SK-N-SH (cell line): ENCODE results near the gene GTPBP4. TPM values are rescaled to one million over a fixed set of nuclear protein-coding genes. Genes with fewer than 3 reads are reported as not detected.

Experiments
- CTCF ChIA-PET: fragments of 300-600, 350-600 bp; formaldehyde crosslinking; extraction: SDS; loops from one replicate; lab custom pipeline; 2021; lab: Yijun Ruan, JAX
- POLR2A ChIA-PET: fragments of 350-600 bp; sonication (Branson Sonifier 250); formaldehyde crosslinking; extraction: SDS; loops from one replicate; lab custom pipeline; 2020; ENCODE audit warnings: antibody characterized with exemption, inconsistent platforms; lab: Yijun Ruan, JAX
- DNase-seq: peaks from one replicate; pipeline ENCODE4 v3.0.0; 2012
- H2AFZ ChIP-seq: fragments of 200-600 bp; sonication (generic); 2 replicates; pipeline ENCODE4 v1.8.1; 2016; ENCODE audit warnings: antibody characterized with exemption, mild to moderate bottlenecking, low read depth
- H3F3A ChIP-seq: fragments of 200-600 bp; sonication (generic); replicated peaks from 2 replicates; pipeline ENCODE3; 2016; ENCODE audit warnings: antibody characterized with exemption, mild to moderate bottlenecking; ENCODE audit not compliant: insufficient read depth
- H3K27ac ChIP-seq, 2 experiments: fragments of 200-500 bp in 1 of 2; fragments of 200-600 bp in 1 of 2; sonication (Bioruptor generic) in 1 of 2; sonication (generic), shearing (Covaris generic) in 1 of 2; 2 replicates each; pipeline versions ENCODE4 v1.5.1 to v1.6.1; 2014 to 2016; ENCODE audit warnings: low read depth in 2 of 2, inconsistent platforms in 1 of 2, low read length in 1 of 2, mild to moderate bottlenecking in 1 of 2, mixed read lengths in 1 of 2
- H3K27me3 ChIP-seq: fragments of 200-600 bp; sonication (generic), shearing (Covaris generic); 2 replicates; pipeline ENCODE4 v1.6.1; 2016; ENCODE audit warnings: mixed run types; ENCODE audit not compliant: insufficient read depth
- H3K36me3 ChIP-seq, 2 experiments: fragments of 200-500 bp in 1 of 2; fragments of 200-600 bp in 1 of 2; sonication (Bioruptor generic) in 1 of 2; sonication (generic) in 1 of 2; replicated peaks in 1 of 2; 2 replicates each; pipeline versions ENCODE3 to v1.5.1; 2014 to 2016; ENCODE audit warnings: low read length in 1 of 2, mild to moderate bottlenecking in 1 of 2; ENCODE audit not compliant: insufficient read depth in 2 of 2, control insufficient read depth in 1 of 2
- H3K4me1 ChIP-seq, 2 experiments: fragments of 200-500 bp in 1 of 2; fragments of 200-600 bp in 1 of 2; sonication (Bioruptor generic) in 1 of 2; sonication (generic), shearing (Covaris generic) in 1 of 2; 2 replicates each; pipeline versions ENCODE4 v1.5.1 to v1.6.1; 2014 to 2016; ENCODE audit warnings: low read depth in 1 of 2, low read length in 1 of 2, mixed run types in 1 of 2; ENCODE audit not compliant: insufficient read depth in 2 of 2, control insufficient read depth in 1 of 2
- H3K4me2 ChIP-seq: fragments of 200-600 bp; sonication (generic), shearing (Covaris generic); 2 replicates; pipeline ENCODE4 v1.6.1; 2017; ENCODE audit warnings: mixed run types
- H3K4me3 ChIP-seq, 2 experiments: fragments of 200-500 bp in 1 of 2; fragments of 200-600 bp in 1 of 2; sonication (Bioruptor generic) in 1 of 2; sonication (generic), shearing (Covaris generic) in 1 of 2; 2 replicates each; pipeline versions ENCODE4 v1.5.1 to v1.8.1; 2014 to 2016; ENCODE audit warnings: low read depth in 2 of 2, inconsistent platforms in 1 of 2, low read length in 1 of 2, mild to moderate bottlenecking in 1 of 2, mixed read lengths in 1 of 2, moderate library complexity in 1 of 2
- H3K79me2 ChIP-seq: fragments of 200-600 bp; sonication (generic); 2 replicates; pipeline ENCODE4 v1.8.1; 2017; ENCODE audit warnings: mild to moderate bottlenecking; ENCODE audit not compliant: insufficient read depth
- H3K9ac ChIP-seq: fragments of 200-600 bp; sonication (generic); 2 replicates; pipeline ENCODE4 v1.6.1; 2017; ENCODE audit warnings: mixed run types
- H3K9me2 ChIP-seq: fragments of 200-600 bp; sonication (generic); 2 replicates; pipeline ENCODE4 v1.6.1; 2017; ENCODE audit warnings: mixed run types
- H3K9me3 ChIP-seq: fragments of 200-600 bp; sonication (generic); 2 replicates; pipeline ENCODE4 v1.6.1; 2017; ENCODE audit warnings: mixed run types, mild to moderate bottlenecking, moderate library complexity
- H4K20me1 ChIP-seq: fragments of 200-600 bp; sonication (generic); 2 replicates; pipeline ENCODE4 v1.6.1; 2017; ENCODE audit warnings: mild to moderate bottlenecking, mixed run types; ENCODE audit not compliant: insufficient read depth
- GABPA ChIP-seq: IDR thresholded peaks from 2 replicates; pipeline ENCODE4 v1.4.0; 2012; ENCODE audit warnings: low read depth, mild to moderate bottlenecking
- MEF2A ChIP-seq: IDR thresholded peaks from 2 replicates; pipeline ENCODE4 v1.4.0; 2012; ENCODE audit warnings: low read depth, borderline replicate concordance
- MXI1 ChIP-seq: IDR thresholded peaks from 2 replicates; pipeline ENCODE4 v1.6.1; 2012; ENCODE audit warnings: mild to moderate bottlenecking, low read depth, low read length, improper control_type of control experiment
- NRF1 ChIP-seq: IDR thresholded peaks from 2 replicates; pipeline ENCODE4 v1.6.1; 2012; ENCODE audit warnings: low read depth, mild to moderate bottlenecking, low read length
- POLR2AphosphoS5 ChIP-seq: IDR thresholded peaks from 2 replicates; pipeline ENCODE4 v1.6.1; 2012; ENCODE audit warnings: low read depth, low read length
- RXRA ChIP-seq: IDR thresholded peaks from 2 replicates; pipeline ENCODE4 v1.4.0; 2012; ENCODE audit warnings: low read depth, mild to moderate bottlenecking, borderline replicate concordance
- SIN3A ChIP-seq: IDR thresholded peaks from 2 replicates; pipeline ENCODE4 v1.6.1; 2012; ENCODE audit warnings: low read depth, mild to moderate bottlenecking, low read length, moderate library complexity, borderline replicate concordance
- TAF1 ChIP-seq: IDR thresholded peaks from 2 replicates; pipeline ENCODE4 v1.6.1; 2012; ENCODE audit warnings: low read depth, mild to moderate bottlenecking, low read length, moderate library complexity, borderline replicate concordance
- YY1 ChIP-seq: IDR thresholded peaks from 2 replicates; pipeline ENCODE4 v1.4.0; 2012; ENCODE audit warnings: low read depth, mild to moderate bottlenecking
- WGBS: methylation state at CpG from one replicate; pipeline ENCODE4 v1.1.6; 2017; ENCODE audit warnings: low lambda C conversion rate; 5-methylcytosine and 5-hydroxymethylcytosine counted together
- polyA plus RNA-seq, 3 experiments: library from polyadenylated mRNA; depleted of rRNA; stranded (reverse); fragments of >200 nt; gene quantifications; 2 replicates each; pipeline ENCODE4 v1.2.3, GENCODE V29; 2012
- TF ChIP-seq, protein P1 (sequence below): IDR thresholded peaks from 2 replicates; pipeline ENCODE4 v1.4.0; 2012; ENCODE audit warnings: low read depth, borderline replicate concordance
- TF ChIP-seq, protein P2 (sequence below): IDR thresholded peaks from 2 replicates; pipeline ENCODE4 v1.4.0; 2012; ENCODE audit warnings: low read depth

Gene GTPBP4
- polyA plus RNA-seq, 1 of the 3 experiments (the other 2 are of a cell fraction): 36.6 TPM

GRCh38 chr10:1049425-1049958 is 61.3 kb downstream of the GTPBP4 start:
- Histone ChIP-seq H3K9me3 (no peaks in the 10 kb centered on the region), H3K36me3 (peaks cover 25 to 28% of the 10 kb centered on the region in 2 experiments), H3K4me2 (peak overlapping the region; percentile 77), H3F3A (peaks cover 14% of the 10 kb centered on the region), H3K27ac (peak overlapping the region; percentile 99), H3K4me1 (peaks cover 10 to 15% of the 10 kb centered on the region in 2 experiments; a peak in 3 of 4 replicates), H3K27me3 (no peaks in the 10 kb centered on the region), H3K79me2 (peaks cover 79% of the 10 kb centered on the region), H3K9ac (peak overlapping the region; percentile 97), H4K20me1 (peaks cover 25% of the 10 kb centered on the region), H2AFZ (peak overlapping the region; percentile 77; the same call in 1 of the 2 replicates), H3K9me2 (no peaks in the 10 kb centered on the region), H3K4me3 (peak overlapping the region; percentile 90 to 92)
- no peak for TF ChIP-seq MEF2A
- peak; percentile 35; the same call in 1 of the 2 replicates for TF ChIP-seq MXI1
- peak; percentile 30 for TF ChIP-seq TAF1
- TF ChIP-seq RXRA: no peak
- TF ChIP-seq, protein P1, sequence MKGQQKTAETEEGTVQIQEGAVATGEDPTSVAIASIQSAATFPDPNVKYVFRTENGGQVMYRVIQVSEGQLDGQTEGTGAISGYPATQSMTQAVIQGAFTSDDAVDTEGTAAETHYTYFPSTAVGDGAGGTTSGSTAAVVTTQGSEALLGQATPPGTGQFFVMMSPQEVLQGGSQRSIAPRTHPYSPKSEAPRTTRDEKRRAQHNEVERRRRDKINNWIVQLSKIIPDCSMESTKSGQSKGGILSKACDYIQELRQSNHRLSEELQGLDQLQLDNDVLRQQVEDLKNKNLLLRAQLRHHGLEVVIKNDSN: no peak
- peak; percentile 8; the same call in 1 of the 2 replicates for TF ChIP-seq POLR2AphosphoS5
- TF ChIP-seq SIN3A: no peak
- peak; percentile 15; the same call in 1 of the 2 replicates for TF ChIP-seq YY1
- TF ChIP-seq, protein P2, sequence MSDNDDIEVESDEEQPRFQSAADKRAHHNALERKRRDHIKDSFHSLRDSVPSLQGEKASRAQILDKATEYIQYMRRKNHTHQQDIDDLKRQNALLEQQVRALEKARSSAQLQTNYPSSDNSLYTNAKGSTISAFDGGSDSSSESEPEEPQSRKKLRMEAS: no peak
- CTCF ChIA-PET: interaction anchor here (1.5 kb wide), 1 partner anchor 12 kb away, joined by 3 read pairs; no protein-coding TSS in a partner anchor
- DNase-seq: peak; percentile 96
- under 1% methylated on average over 20 of the region's 34 CpGs for WGBS
- POLR2A ChIA-PET: interaction anchor here (0.9 to 1.6 kb wide), 5 partner anchors 10 to 157 kb away, joined by 3 to 7 read pairs (median 4); partner anchors contain the start of gene LARP4B

DNA sequence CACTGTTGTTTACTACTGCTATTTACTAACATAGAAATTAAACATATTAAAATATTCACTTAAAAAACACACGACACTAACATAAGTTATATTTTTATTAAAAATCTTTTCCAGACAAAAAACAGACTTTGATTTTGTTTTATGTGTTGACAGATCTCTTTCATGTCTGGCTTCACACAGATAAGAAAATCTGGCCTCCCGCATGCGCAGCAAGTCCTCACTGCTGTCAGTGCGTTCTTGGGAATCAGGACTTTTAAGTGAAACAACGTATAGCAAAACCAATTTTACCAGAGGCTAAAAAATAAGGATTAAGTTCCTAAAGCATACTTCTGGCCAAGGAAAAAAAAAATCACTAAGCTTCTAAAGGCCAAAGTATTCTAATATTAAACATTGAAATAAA is 61.9 kb downstream of the GTPBP4 start:
- Histone ChIP-seq H3K4me3 (peak overlapping the region; percentile 90 to 92), H3K9me3 (no peaks in the 10 kb centered on the region), H2AFZ (peak overlapping the region; percentile 77; the same call in 1 of the 2 replicates), H4K20me1 (peaks cover 26% of the 10 kb centered on the region), H3K27me3 (no peaks in the 10 kb centered on the region), H3K4me1 (peaks cover 16 to 20% of the 10 kb centered on the region in 2 experiments; a peak in 3 of 4 replicates), H3K9me2 (no peaks in the 10 kb centered on the region), H3K36me3 (peaks cover 25 to 33% of the 10 kb centered on the region in 2 experiments), H3K4me2 (peak overlapping the region; percentile 77), H3F3A (peaks cover 14% of the 10 kb centered on the region), H3K9ac (peak overlapping the region; percentile 97; the same call in 1 of the 2 replicates), H3K27ac (peak overlapping the region; percentile 99), H3K79me2 (peaks cover 79% of the 10 kb centered on the region)
- WGBS: 31% methylated on average over 5 of the region's 5 CpGs
- POLR2A ChIA-PET: interaction anchor here (1.6 kb wide), 1 partner anchor 119 kb away, joined by 7 read pairs; the partner anchor contains the start of gene LARP4B
- peak; percentile 65 for TF ChIP-seq NRF1
- no peak for TF ChIP-seq GABPA
- no peak for DNase-seq
- CTCF ChIA-PET: no interaction called here
